ENCODE measurements around the gene ZNF674.
"Not testable (repeated sequence)": the region's sequence is repeated elsewhere in the genome, so short reads cannot be mapped to it uniquely, and the experiment has no call there.

ZNF674 gene

GRCh38 chrX:46477435-46477834, 67.8 kb downstream of the ZNF674 start:
- H3K4me3 ChIP-seq (ENCODE audit: low read depth in 1 of 2, low read length in 1 of 2) = no peak overlapping the region
- no peaks in the 10 kb centered on the region for H3K27me3 ChIP-seq
- H3K9me3 ChIP-seq = no peaks in the 10 kb centered on the region
- H3K27ac ChIP-seq = no peak overlapping the region
- no peaks in the 10 kb centered on the region for H3K4me1 ChIP-seq (ENCODE audit: control insufficient read depth in 1 of 2, insufficient read depth in 1 of 2, low read depth in 1 of 2, low read length in 1 of 2)
- TF ChIP-seq CTCF (IDR thresholded peaks at IDR 0.05) = no peak
- no peaks in the 10 kb centered on the region for H3K36me3 ChIP-seq

- peaks cover 11% of the 10 kb centered on the region for H3K36me3 ChIP-seq
- no peak overlapping the region for H3K27ac ChIP-seq
- H3K9me3 ChIP-seq = no peaks in the 10 kb centered on the region
- no peak for TF ChIP-seq CTCF (IDR thresholded peaks at IDR 0.05)
- H3K4me1 ChIP-seq (ENCODE audit: control insufficient read depth in 1 of 2, insufficient read depth in 1 of 2, low read depth in 1 of 2, low read length in 1 of 2) = no peaks in the 10 kb centered on the region
- no peaks in the 10 kb centered on the region for H3K27me3 ChIP-seq
- H3K4me3 ChIP-seq (ENCODE audit: low read depth in 1 of 2, low read length in 1 of 2) = no peak overlapping the region
Observed at GRCh38 chrX:46465203-46465602, 80.0 kb downstream of the ZNF674 start.

- H3K27me3 ChIP-seq = no peaks in the 10 kb centered on the region
- H3K4me3 ChIP-seq (ENCODE audit: low read depth in 1 of 2, low read length in 1 of 2) = no peak overlapping the region
- no peaks in the 10 kb centered on the region for H3K4me1 ChIP-seq (ENCODE audit: control insufficient read depth in 1 of 2, insufficient read depth in 1 of 2, low read depth in 1 of 2, low read length in 1 of 2)
- H3K27ac ChIP-seq = no peak overlapping the region
- no peaks in the 10 kb centered on the region for H3K9me3 ChIP-seq
- no peak for TF ChIP-seq CTCF (IDR thresholded peaks at IDR 0.05)
- H3K36me3 ChIP-seq = peaks cover 11% of the 10 kb centered on the region
Observed at GRCh38 chrX:46463682-46464081, 81.5 kb downstream of the ZNF674 start.

GRCh38 chrX:46461660-46462191, 83.5 kb downstream of the ZNF674 start:
- Histone ChIP-seq H3K9me3 (no peaks in the 10 kb centered on the region), H3K27me3 (no peaks in the 10 kb centered on the region), H3K36me3 (peaks cover 8% of the 10 kb centered on the region), H3K4me3 (ENCODE audit: low read depth in 1 of 2, low read length in 1 of 2) (no peak overlapping the region), H3K27ac (no peak overlapping the region), H3K4me1 (ENCODE audit: control insufficient read depth in 1 of 2, insufficient read depth in 1 of 2, low read depth in 1 of 2, low read length in 1 of 2) (no peaks in the 10 kb centered on the region)
- no peak for TF ChIP-seq CTCF (IDR thresholded peaks at IDR 0.05)

GRCh38 chrX:46460801-46461659, 84.2 kb downstream of the ZNF674 start:
- not testable (repeated sequence) for H3K27me3 ChIP-seq; H3K27ac ChIP-seq; H3K4me1 ChIP-seq (ENCODE audit: control insufficient read depth in 1 of 2, insufficient read depth in 1 of 2, low read depth in 1 of 2, low read length in 1 of 2)

GRCh38 chrX:46459603-46460002, 85.6 kb downstream of the ZNF674 start:
- Histone ChIP-seq H3K9me3 (no peaks in the 10 kb centered on the region), H3K4me1 (ENCODE audit: control insufficient read depth in 1 of 2, insufficient read depth in 1 of 2, low read depth in 1 of 2, low read length in 1 of 2) (no peaks in the 10 kb centered on the region)
- TF ChIP-seq CTCF (IDR thresholded peaks at IDR 0.05) = no peak

More at GRCh38 chrX:46460801-46461659, 84.2 kb downstream of the ZNF674 start:
- not testable (repeated sequence) for H3K36me3 ChIP-seq; H3K4me3 ChIP-seq (ENCODE audit: low read depth in 1 of 2, low read length in 1 of 2); H3K9me3 ChIP-seq

More at GRCh38 chrX:46459603-46460002, 85.6 kb downstream of the ZNF674 start:
- H3K27ac ChIP-seq = no peak overlapping the region
- no peaks in the 10 kb centered on the region for H3K27me3 ChIP-seq
- H3K4me3 ChIP-seq (ENCODE audit: low read depth in 1 of 2, low read length in 1 of 2) = no peak overlapping the region
- peaks cover 6% of the 10 kb centered on the region for H3K36me3 ChIP-seq
